HepG2 (cell line): Measurements from ENCODE around the gene SMARCA5.

Experiments used
- CTCF ChIP-seq: sonication (generic); formaldehyde crosslinking; IDR thresholded peaks from 2 replicates; pipeline ENCODE4 v1.5.0; 2020; ENCODE audit warnings: mild to moderate bottlenecking, missing genetic modification reagents, moderate library complexity
- HDAC6 ChIP-seq: fragments of 200-600 bp; sonication (generic); IDR thresholded peaks from 2 replicates; pipeline ENCODE4 v1.7.0; 2017; ENCODE audit warnings: mild to moderate bottlenecking, antibody characterized with exemption, low read length, low read depth
- MAFK ChIP-seq, 2 experiments: IDR thresholded peaks in 1 of 2; conservative IDR thresholded peaks in 1 of 2; 2 replicates each; pipeline ENCODE4 v1.6.1; 2011; ENCODE audit warnings: improper control_type of control experiment in 2 of 2, low read length in 2 of 2
- MAZ ChIP-seq, 2 experiments: sonication (generic) in 1 of 2; formaldehyde crosslinking in 1 of 2; IDR thresholded peaks; 2 replicates each; pipeline versions ENCODE4 v1.5.0 to v1.6.1; 2012 to 2020; ENCODE audit warnings: low read depth in 2 of 2, mild to moderate bottlenecking in 2 of 2, borderline replicate concordance in 1 of 2, improper control_type of control experiment in 1 of 2, low read length in 1 of 2, missing genetic modification reagents in 1 of 2, moderate library complexity in 1 of 2
- REST ChIP-seq, 2 experiments: IDR thresholded peaks; 2 replicates each; pipeline ENCODE4 v1.6.1; 2011 to 2012; ENCODE audit warnings: low read length in 2 of 2, borderline replicate concordance in 1 of 2, low read depth in 1 of 2, mild to moderate bottlenecking in 1 of 2, moderate library complexity in 1 of 2
- SMC3 ChIP-seq: IDR thresholded peaks from 2 replicates; pipeline ENCODE4 v1.6.1; 2011; ENCODE audit warnings: low read length, improper control_type of control experiment
- SP140L ChIP-seq: sonication (generic); formaldehyde crosslinking; IDR thresholded peaks from 2 replicates; pipeline ENCODE4 v1.4.0; 2020; ENCODE audit warnings: missing genetic modification reagents, borderline replicate concordance
- STAT5B ChIP-seq: sonication (generic); formaldehyde crosslinking; IDR thresholded peaks from 2 replicates; pipeline ENCODE4 v1.4.0; 2020; ENCODE audit warnings: missing genetic modification reagents
- ZFP62 ChIP-seq: sonication (generic); formaldehyde crosslinking; IDR thresholded peaks from 2 replicates; pipeline ENCODE4 v1.4.0; 2020; ENCODE audit warnings: missing genetic modification reagents
- ZNF281 ChIP-seq: sonication (generic); formaldehyde crosslinking; IDR thresholded peaks from 2 replicates; pipeline ENCODE4 v1.4.0; 2020; ENCODE audit warnings: missing genetic modification reagents, borderline replicate concordance
- ZNF34 ChIP-seq: sonication (generic); formaldehyde crosslinking; IDR thresholded peaks from 2 replicates; pipeline ENCODE4 v1.4.0; 2020; ENCODE audit warnings: mild to moderate bottlenecking, missing genetic modification reagents, borderline replicate concordance

- TF ChIP-seq STAT5B (no peak), ZFP62 (no peak), REST (IDR thresholded peaks at IDR 0.05; ENCODE audit: borderline replicate concordance in 1 of 2, low read depth in 1 of 2, low read length in 2 of 2) (no peak), SP140L (CRISPR knock-in tag) (no peak), CTCF (CRISPR knock-in tag) (no peak), ZNF34 (CRISPR knock-in tag) (no peak), ZNF281 (CRISPR knock-in tag) (no peak), MAFK (conservative IDR thresholded peaks at IDR 0.05 in 1 of 2, IDR thresholded peaks at IDR 0.05 in 1 of 2; ENCODE audit: low read length in 2 of 2) (no peak), HDAC6 (no peak), MAZ (IDR thresholded peaks at IDR 0.05; ENCODE audit: borderline replicate concordance, low read depth, low read length) (no peak), MAZ (CRISPR knock-in tag; IDR thresholded peaks at IDR 0.05; ENCODE audit: low read depth) (no peak), SMC3 (no peak)
Measured at GRCh38 chr4:143575331-143575730, 61.8 kb downstream of the SMARCA5 start.
